ENCODE results near the gene DNAJA3.

The DNAJA3 gene

DNA sequence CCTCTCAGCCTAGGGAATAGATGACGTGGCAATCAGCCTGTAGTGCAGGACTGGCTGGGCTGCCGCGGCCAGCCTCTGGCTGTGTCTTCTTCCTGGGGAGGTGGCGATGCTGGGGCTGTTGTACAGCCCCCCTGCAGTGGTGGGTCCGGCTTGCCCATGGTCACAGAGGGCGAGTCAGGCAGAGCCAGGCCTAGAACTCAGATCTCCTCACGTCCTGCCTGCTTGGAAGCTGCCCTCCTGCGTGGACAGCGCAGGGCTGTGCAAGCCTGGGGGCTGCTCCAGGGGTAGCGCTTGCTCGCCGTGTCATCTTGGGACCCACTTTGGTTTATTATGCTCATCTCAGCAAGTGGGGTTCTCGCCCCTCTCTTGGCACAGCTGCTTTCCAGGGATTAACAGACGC, 29.4 kb downstream of the DNAJA3 start:
- TF ChIP-seq, protein P1, sequence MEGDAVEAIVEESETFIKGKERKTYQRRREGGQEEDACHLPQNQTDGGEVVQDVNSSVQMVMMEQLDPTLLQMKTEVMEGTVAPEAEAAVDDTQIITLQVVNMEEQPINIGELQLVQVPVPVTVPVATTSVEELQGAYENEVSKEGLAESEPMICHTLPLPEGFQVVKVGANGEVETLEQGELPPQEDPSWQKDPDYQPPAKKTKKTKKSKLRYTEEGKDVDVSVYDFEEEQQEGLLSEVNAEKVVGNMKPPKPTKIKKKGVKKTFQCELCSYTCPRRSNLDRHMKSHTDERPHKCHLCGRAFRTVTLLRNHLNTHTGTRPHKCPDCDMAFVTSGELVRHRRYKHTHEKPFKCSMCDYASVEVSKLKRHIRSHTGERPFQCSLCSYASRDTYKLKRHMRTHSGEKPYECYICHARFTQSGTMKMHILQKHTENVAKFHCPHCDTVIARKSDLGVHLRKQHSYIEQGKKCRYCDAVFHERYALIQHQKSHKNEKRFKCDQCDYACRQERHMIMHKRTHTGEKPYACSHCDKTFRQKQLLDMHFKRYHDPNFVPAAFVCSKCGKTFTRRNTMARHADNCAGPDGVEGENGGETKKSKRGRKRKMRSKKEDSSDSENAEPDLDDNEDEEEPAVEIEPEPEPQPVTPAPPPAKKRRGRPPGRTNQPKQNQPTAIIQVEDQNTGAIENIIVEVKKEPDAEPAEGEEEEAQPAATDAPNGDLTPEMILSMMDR (IDR thresholded peaks at IDR 0.05; ENCODE audit: control insufficient read depth, extremely low read depth, insufficient read depth), result no peak
- no peak for DNase-seq (ENCODE audit: low read depth)
- no peak overlapping the region for H3K4me3 ChIP-seq (ENCODE audit: low read depth, low read length)

DNA sequence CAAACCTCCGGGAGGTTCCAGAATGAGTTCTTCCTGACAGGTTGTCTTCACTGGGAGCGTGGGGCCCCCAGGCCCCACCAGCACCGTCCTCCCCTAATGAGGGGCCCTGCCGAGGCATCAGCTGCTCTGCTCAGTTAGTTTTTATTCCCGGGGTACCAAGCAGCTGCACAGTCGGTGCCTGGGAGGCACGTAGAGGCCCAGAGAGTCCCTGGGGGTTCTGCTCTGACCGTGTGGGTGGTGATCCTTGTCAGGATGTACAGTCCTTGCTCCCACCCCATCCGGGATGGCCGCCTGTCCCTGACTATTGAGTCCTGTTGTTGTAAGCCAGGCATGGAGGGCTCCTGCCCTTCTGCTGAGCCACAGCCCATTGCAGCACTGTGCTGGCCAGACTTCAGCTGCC, 30.3 kb downstream of the DNAJA3 start:
- no peak for DNase-seq (ENCODE audit: low read depth)
- TF ChIP-seq, protein P1 (IDR thresholded peaks at IDR 0.05; ENCODE audit: control insufficient read depth, extremely low read depth, insufficient read depth), result no peak
- H3K4me3 ChIP-seq (ENCODE audit: low read depth, low read length), result no peak overlapping the region

DNA sequence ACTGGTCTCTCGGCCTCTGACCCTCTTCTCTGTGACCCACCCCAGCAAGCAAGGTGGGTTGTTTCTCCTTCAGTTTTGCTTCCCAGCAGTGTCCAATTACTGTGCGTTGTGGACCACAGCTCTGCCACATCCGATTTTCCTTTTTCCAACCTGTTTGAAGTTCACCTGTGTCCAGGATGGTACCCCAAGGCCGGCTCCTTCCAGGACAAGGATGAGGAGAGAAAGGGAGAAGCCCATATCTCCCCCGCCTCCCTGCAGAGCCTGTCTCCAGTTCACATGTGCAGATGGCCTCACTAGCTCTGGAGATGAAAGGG, 35.2 kb downstream of the DNAJA3 start:
- DNase-seq (ENCODE audit: low read depth), result no peak
- TF ChIP-seq, protein P1 (IDR thresholded peaks at IDR 0.05; ENCODE audit: control insufficient read depth, extremely low read depth, insufficient read depth), result no peak
- no peak overlapping the region for H3K4me3 ChIP-seq (ENCODE audit: low read depth, low read length)

DNA sequence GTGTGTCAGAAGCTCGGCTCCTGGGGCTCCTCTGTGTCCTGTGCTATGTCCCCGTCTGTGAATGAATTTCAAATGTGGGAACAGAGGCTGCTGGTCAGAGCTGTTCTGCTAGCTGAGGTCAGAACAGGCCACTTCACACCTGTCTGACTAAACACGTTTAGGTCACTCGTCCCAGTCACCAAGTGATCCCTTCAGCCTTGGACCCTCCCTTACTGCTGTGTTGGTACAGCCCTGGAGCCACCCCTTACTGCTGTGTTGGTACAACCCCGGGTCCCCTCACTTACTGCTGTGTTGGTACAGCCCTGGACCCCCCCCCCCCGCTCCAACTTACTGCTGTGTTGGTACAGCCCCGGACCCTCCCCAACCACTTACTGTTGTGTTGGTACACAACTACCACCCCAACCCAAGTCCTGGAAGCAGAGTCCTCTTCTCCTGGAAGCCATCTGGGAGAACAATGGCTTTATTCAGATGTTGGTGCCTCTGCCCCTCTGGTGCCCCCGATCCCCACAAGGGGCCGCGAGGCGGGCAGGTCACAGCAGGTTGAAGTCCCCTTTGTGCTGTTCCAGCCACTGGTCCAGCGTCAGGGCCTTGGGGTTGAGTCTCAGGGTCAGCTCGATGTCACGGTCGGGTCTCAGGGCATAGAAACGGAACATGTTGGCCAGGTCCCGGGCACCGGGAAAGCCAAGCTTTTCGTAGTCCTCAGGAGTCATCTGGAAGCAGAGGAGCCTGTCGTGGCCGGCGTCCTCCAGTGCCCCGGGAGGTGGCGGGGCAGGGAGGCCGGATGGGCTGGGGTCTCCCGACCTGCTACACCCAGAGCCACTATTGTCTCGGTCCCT, 35.8 kb downstream of the DNAJA3 start:
- no peak overlapping the region for H3K4me3 ChIP-seq (ENCODE audit: low read depth, low read length)
- DNase-seq (ENCODE audit: low read depth), result no peak
- TF ChIP-seq, protein P1 (IDR thresholded peaks at IDR 0.05; ENCODE audit: control insufficient read depth, extremely low read depth, insufficient read depth), result no peak

DNA sequence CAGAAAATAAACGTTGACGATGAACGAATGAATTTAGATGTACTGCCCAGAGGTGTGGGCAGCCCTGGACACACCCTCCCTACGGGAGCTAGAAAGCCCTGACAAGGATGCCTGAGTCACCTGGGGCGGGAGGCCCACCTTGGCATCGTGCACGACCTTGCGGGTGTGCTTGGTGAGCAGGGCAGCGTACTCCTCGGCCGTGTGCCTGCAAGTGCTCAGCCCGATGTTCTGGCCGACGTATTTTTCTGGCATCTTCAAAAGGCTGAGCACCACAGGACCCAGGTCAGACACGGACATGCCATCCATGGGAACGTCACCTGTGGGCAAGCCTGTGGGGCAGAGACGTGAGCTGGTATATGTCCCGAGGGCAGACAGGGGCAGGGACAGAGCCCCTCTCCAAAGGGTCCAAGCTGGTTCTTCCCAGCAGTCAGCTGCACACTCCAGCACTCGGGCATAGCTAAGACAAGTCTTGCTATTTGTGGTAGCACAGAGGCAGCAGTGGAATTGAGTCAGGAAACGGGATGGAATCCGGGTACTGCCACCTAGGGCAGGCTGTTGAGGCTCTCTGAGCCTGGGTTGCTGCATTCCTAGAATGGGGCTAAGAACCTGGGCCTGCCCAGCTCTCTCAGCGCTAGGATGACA, 38.0 kb downstream of the DNAJA3 start:
- no peak for DNase-seq (ENCODE audit: low read depth)
- no peak overlapping the region for H3K4me3 ChIP-seq (ENCODE audit: low read depth, low read length)
- TF ChIP-seq, protein P1 (IDR thresholded peaks at IDR 0.05; ENCODE audit: control insufficient read depth, extremely low read depth, insufficient read depth), result no peak

DNA sequence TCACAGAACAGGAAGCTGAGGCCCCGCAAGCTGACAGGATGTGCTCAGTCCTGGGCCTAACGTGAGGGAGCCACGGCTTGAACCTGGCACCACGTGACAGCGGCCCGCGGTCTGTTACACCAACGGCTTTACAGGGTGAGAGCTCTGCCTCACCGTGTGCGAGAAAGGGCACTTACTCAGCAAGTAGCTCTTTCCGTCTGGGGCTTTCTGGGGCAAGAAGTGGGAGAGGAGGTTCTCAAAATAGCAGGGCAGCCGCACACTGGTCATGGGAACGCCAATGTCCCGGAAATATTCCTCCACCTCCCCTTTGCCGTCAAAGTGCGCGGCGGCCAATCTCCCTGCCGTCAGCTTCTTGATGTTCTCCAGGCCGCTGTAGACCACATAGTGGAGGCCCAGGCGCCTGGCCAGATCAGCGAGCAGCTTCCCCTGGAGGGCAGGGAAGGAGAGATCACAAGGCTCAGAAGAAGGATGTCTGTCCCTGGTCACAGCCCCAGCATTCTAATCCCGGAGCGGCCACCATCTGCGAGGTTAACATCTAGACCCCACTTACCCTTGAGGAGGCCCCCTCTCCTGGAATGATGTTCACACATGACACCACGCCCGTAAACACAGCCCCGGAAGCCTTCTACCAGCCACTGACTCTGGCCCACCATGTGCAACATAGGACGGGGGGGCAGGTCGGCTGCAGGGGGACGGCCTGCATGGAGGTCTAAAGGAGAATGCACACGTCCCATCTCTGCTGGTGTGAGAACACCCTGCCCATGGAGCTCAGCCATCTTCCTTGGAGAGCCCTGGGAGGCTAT, 40.5 kb downstream of the DNAJA3 start:
- TF ChIP-seq, protein P1 (IDR thresholded peaks at IDR 0.05; ENCODE audit: control insufficient read depth, extremely low read depth, insufficient read depth), result no peak
- DNase-seq (ENCODE audit: low read depth), result no peak
- no peak overlapping the region for H3K4me3 ChIP-seq (ENCODE audit: low read depth, low read length)

Measured in LNCaP clone FGC (cell line).